Activated naive CD4-positive, alpha-beta T cell treated with anti-CD3 and anti-CD28 coated beads, Interleukin-2, amount 10 ng/mL, durations not matched to agents 7 days and 5 days (primary cell): ENCODE data around the gene GABRA1.

Experiments used
- CTCF ChIA-PET: fragments of 350-600 bp; sonication (Branson Sonifier 250); formaldehyde crosslinking; loops from one replicate; lab custom pipeline; 2021; ENCODE audit warnings: antibody characterized with exemption; lab: Charles Lee
- DNase-seq: peaks from one replicate; pipeline ENCODE4 v3.0.0-alpha.2; 2020
- H3K27ac Mint-ChIP-seq: one replicate; pipeline ENCODE4 v1.8.0; 2021; ENCODE audit warnings: mild to moderate bottlenecking, moderate library complexity, mixed read lengths
- H3K27me3 Mint-ChIP-seq: one replicate; pipeline ENCODE4 v1.8.0; 2021; ENCODE audit warnings: mild to moderate bottlenecking, mixed read lengths
- H3K36me3 Mint-ChIP-seq: one replicate; pipeline ENCODE4 v1.8.0; 2021; ENCODE audit warnings: mixed read lengths
- H3K4me1 Mint-ChIP-seq: one replicate; pipeline ENCODE4 v1.8.0; 2021; ENCODE audit warnings: mixed read lengths
- H3K4me3 Mint-ChIP-seq: one replicate; pipeline ENCODE4 v1.8.0; 2021; ENCODE audit warnings: mild to moderate bottlenecking, moderate library complexity, mixed read lengths
- H3K9me3 Mint-ChIP-seq: one replicate; pipeline ENCODE4 v1.8.0; 2021; ENCODE audit warnings: mixed read lengths

Gene GABRA1

GRCh38 chr5:161847941-161848391, at the start of gene GABRA1:
TSS of gene GABRA1 (plus strand) at chr5:161848120. CDS start at chr5:161850811, 2,691 bp downstream.
- DNase-seq = no peak
- Mint-ChIP-seq H3K36me3 (no peaks in the 10 kb centered on the region), H3K4me1 (no peaks in the 10 kb centered on the region), H3K9me3 (no peaks in the 10 kb centered on the region), H3K27ac (no peak within 1 kb of the TSS), H3K4me3 (no peak within 1 kb of the TSS), H3K27me3 (peaks cover 11% of the 10 kb centered on the region)
- CTCF ChIA-PET = no interaction called here

- Mint-ChIP-seq H3K27me3 (no peaks in the 10 kb centered on the region), H3K27ac (no peak overlapping the region), H3K4me1 (no peaks in the 10 kb centered on the region), H3K4me3 (no peak overlapping the region), H3K36me3 (no peaks in the 10 kb centered on the region), H3K9me3 (peaks cover 3% of the 10 kb centered on the region)
- DNase-seq = no peak
- CTCF ChIA-PET = no interaction called here
Measured at GRCh38 chr5:161799316-161799715, 48.6 kb upstream of the GABRA1 start.

GRCh38 chr5:161804263-161804662, 43.7 kb upstream of the GABRA1 start:
- CTCF ChIA-PET = no interaction called here

GRCh38 chr5:161846746-161847145, 1.2 kb upstream of the GABRA1 start:
- H3K4me3 Mint-ChIP-seq = no peak overlapping the region
- H3K27me3 Mint-ChIP-seq = peaks cover 11% of the 10 kb centered on the region
- no peaks in the 10 kb centered on the region for H3K9me3 Mint-ChIP-seq
- H3K4me1 Mint-ChIP-seq = no peaks in the 10 kb centered on the region
- DNase-seq = no peak
- CTCF ChIA-PET = no interaction called here
- H3K27ac Mint-ChIP-seq = no peak overlapping the region
- H3K36me3 Mint-ChIP-seq = no peaks in the 10 kb centered on the region

More at GRCh38 chr5:161804263-161804662, 43.7 kb upstream of the GABRA1 start:
- H3K4me3 Mint-ChIP-seq = no peak overlapping the region
- peaks cover 3% of the 10 kb centered on the region for H3K9me3 Mint-ChIP-seq
- H3K36me3 Mint-ChIP-seq = no peaks in the 10 kb centered on the region
- no peaks in the 10 kb centered on the region for H3K4me1 Mint-ChIP-seq
- no peaks in the 10 kb centered on the region for H3K27me3 Mint-ChIP-seq
- DNase-seq = no peak
- H3K27ac Mint-ChIP-seq = no peak overlapping the region

- Mint-ChIP-seq H3K36me3 (no peaks in the 10 kb centered on the region), H3K27ac (no peak overlapping the region), H3K4me1 (no peaks in the 10 kb centered on the region), H3K27me3 (peaks cover 11% of the 10 kb centered on the region), H3K9me3 (no peaks in the 10 kb centered on the region), H3K4me3 (no peak overlapping the region)
- CTCF ChIA-PET = no interaction called here
- no peak for DNase-seq
Measured at GRCh38 chr5:161847447-161847846, 473 bp upstream of the GABRA1 start.

GRCh38 chr5:161850491-161850890, 2.6 kb downstream of the GABRA1 start:
- Mint-ChIP-seq H3K36me3 (no peaks in the 10 kb centered on the region), H3K27me3 (peaks cover 11% of the 10 kb centered on the region), H3K4me3 (no peak overlapping the region), H3K9me3 (no peaks in the 10 kb centered on the region), H3K4me1 (no peaks in the 10 kb centered on the region), H3K27ac (no peak overlapping the region)
- no peak for DNase-seq
- CTCF ChIA-PET = interaction anchor here (1.3 kb wide), 1 partner anchor 1412 kb away, joined by 6 read pairs; no protein-coding TSS in a partner anchor

- Mint-ChIP-seq H3K4me1 (no peaks in the 10 kb centered on the region), H3K36me3 (no peaks in the 10 kb centered on the region), H3K9me3 (no peaks in the 10 kb centered on the region), H3K27ac (no peak overlapping the region), H3K4me3 (no peak overlapping the region), H3K27me3 (peaks cover 11% of the 10 kb centered on the region)
- DNase-seq = no peak
- CTCF ChIA-PET = no interaction called here
Measured at GRCh38 chr5:161851691-161852299, 3.9 kb downstream of the GABRA1 start.

GRCh38 chr5:161857358-161857757, 9.4 kb downstream of the GABRA1 start:
- Mint-ChIP-seq H3K4me1 (no peaks in the 10 kb centered on the region), H3K4me3 (no peak overlapping the region), H3K9me3 (peaks cover 2% of the 10 kb centered on the region), H3K36me3 (no peaks in the 10 kb centered on the region), H3K27ac (no peak overlapping the region), H3K27me3 (no peaks in the 10 kb centered on the region)
- CTCF ChIA-PET = no interaction called here
- DNase-seq = no peak

GRCh38 chr5:161863259-161863658, 15.3 kb downstream of the GABRA1 start:
- H3K27me3 Mint-ChIP-seq = no peaks in the 10 kb centered on the region
- CTCF ChIA-PET = no interaction called here
- H3K36me3 Mint-ChIP-seq = no peaks in the 10 kb centered on the region
- no peak overlapping the region for H3K27ac Mint-ChIP-seq
- no peaks in the 10 kb centered on the region for H3K4me1 Mint-ChIP-seq
- no peak for DNase-seq
- no peak overlapping the region for H3K4me3 Mint-ChIP-seq
- peaks cover 2% of the 10 kb centered on the region for H3K9me3 Mint-ChIP-seq

GRCh38 chr5:161863811-161864210, 15.9 kb downstream of the GABRA1 start:
- H3K27ac Mint-ChIP-seq = no peak overlapping the region
- no peaks in the 10 kb centered on the region for H3K4me1 Mint-ChIP-seq
- no peak overlapping the region for H3K4me3 Mint-ChIP-seq
- no peaks in the 10 kb centered on the region for H3K27me3 Mint-ChIP-seq
- H3K9me3 Mint-ChIP-seq = peaks cover 2% of the 10 kb centered on the region
- DNase-seq = no peak
- CTCF ChIA-PET = no interaction called here
- no peaks in the 10 kb centered on the region for H3K36me3 Mint-ChIP-seq

GRCh38 chr5:161865510-161865909, 17.6 kb downstream of the GABRA1 start:
- DNase-seq = no peak
- H3K27me3 Mint-ChIP-seq = no peaks in the 10 kb centered on the region
- H3K9me3 Mint-ChIP-seq = no peaks in the 10 kb centered on the region
- CTCF ChIA-PET = no interaction called here
- H3K36me3 Mint-ChIP-seq = no peaks in the 10 kb centered on the region
- H3K4me3 Mint-ChIP-seq = no peak overlapping the region
- no peak overlapping the region for H3K27ac Mint-ChIP-seq
- no peaks in the 10 kb centered on the region for H3K4me1 Mint-ChIP-seq

GRCh38 chr5:161889971-161890370, 42.1 kb downstream of the GABRA1 start:
- Mint-ChIP-seq H3K27me3 (no peaks in the 10 kb centered on the region), H3K36me3 (no peaks in the 10 kb centered on the region), H3K9me3 (peaks cover 1% of the 10 kb centered on the region), H3K4me3 (no peak overlapping the region), H3K27ac (no peak overlapping the region), H3K4me1 (no peaks in the 10 kb centered on the region)
- no peak for DNase-seq
- CTCF ChIA-PET = no interaction called here

- no peaks in the 10 kb centered on the region for H3K4me1 Mint-ChIP-seq
- no peaks in the 10 kb centered on the region for H3K36me3 Mint-ChIP-seq
- H3K27me3 Mint-ChIP-seq = no peaks in the 10 kb centered on the region
- H3K4me3 Mint-ChIP-seq = no peak overlapping the region
- H3K27ac Mint-ChIP-seq = no peak overlapping the region
- peaks cover 1% of the 10 kb centered on the region for H3K9me3 Mint-ChIP-seq
- no peak for DNase-seq
- CTCF ChIA-PET = interaction anchor here (0.7 kb wide), 1 partner anchor 217 kb away, joined by 3 read pairs; no protein-coding TSS in a partner anchor
Measured at GRCh38 chr5:161895514-161895913, 47.6 kb downstream of the GABRA1 start.

- CTCF ChIA-PET = no interaction called here
- Mint-ChIP-seq H3K4me1 (no peaks in the 10 kb centered on the region), H3K27ac (no peak overlapping the region), H3K9me3 (peaks cover 1% of the 10 kb centered on the region), H3K27me3 (no peaks in the 10 kb centered on the region), H3K36me3 (no peaks in the 10 kb centered on the region), H3K4me3 (no peak overlapping the region)
- no peak for DNase-seq
Measured at GRCh38 chr5:161897033-161897432, 49.1 kb downstream of the GABRA1 start.

GRCh38 chr5:161899590-161899989, 51.7 kb downstream of the GABRA1 start:
- CTCF ChIA-PET = no interaction called here
- no peak for DNase-seq
- peaks cover 7% of the 10 kb centered on the region for H3K9me3 Mint-ChIP-seq
- no peak overlapping the region for H3K27ac Mint-ChIP-seq
- H3K27me3 Mint-ChIP-seq = no peaks in the 10 kb centered on the region
- H3K4me1 Mint-ChIP-seq = no peaks in the 10 kb centered on the region
- H3K4me3 Mint-ChIP-seq = no peak overlapping the region
- no peaks in the 10 kb centered on the region for H3K36me3 Mint-ChIP-seq
